Upper lobe of left lung (tissue), 4 donors: ENCODE measurements around the gene NAPB.

Experiments used
- EP300 ChIP-seq, 4 donors: sonication (generic); formaldehyde crosslinking; IDR thresholded peaks; one replicate each; pipeline ENCODE4 v1.5.1; 2017; ENCODE audit warnings: antibody characterized with exemption in 4 of 4, control low read depth in 2 of 4
- POLR2A ChIP-seq, 4 donors: fragments of 450-650 bp; IDR thresholded peaks; one replicate each; pipeline ENCODE4 v1.5.1; 2016 to 2017; ENCODE audit warnings: antibody characterized with exemption in 4 of 4, mild to moderate bottlenecking in 2 of 4
- POLR2AphosphoS5 ChIP-seq, 2 donors: sonication (generic); formaldehyde crosslinking; IDR thresholded peaks; one replicate each; pipeline ENCODE4 v1.5.1; 2017; ENCODE audit warnings: antibody characterized with exemption in 2 of 2
- TF ChIP-seq, protein P1 (sequence below), 6 experiments: fragments of 450-650 bp in 4 of 6; fragments of 200-600 bp in 2 of 6; sonication (generic) in 2 of 6; IDR thresholded peaks; one replicate each; pipeline ENCODE4 v1.5.1; 2016 to 2019; ENCODE audit warnings: antibody characterized with exemption in 6 of 6

DNA sequence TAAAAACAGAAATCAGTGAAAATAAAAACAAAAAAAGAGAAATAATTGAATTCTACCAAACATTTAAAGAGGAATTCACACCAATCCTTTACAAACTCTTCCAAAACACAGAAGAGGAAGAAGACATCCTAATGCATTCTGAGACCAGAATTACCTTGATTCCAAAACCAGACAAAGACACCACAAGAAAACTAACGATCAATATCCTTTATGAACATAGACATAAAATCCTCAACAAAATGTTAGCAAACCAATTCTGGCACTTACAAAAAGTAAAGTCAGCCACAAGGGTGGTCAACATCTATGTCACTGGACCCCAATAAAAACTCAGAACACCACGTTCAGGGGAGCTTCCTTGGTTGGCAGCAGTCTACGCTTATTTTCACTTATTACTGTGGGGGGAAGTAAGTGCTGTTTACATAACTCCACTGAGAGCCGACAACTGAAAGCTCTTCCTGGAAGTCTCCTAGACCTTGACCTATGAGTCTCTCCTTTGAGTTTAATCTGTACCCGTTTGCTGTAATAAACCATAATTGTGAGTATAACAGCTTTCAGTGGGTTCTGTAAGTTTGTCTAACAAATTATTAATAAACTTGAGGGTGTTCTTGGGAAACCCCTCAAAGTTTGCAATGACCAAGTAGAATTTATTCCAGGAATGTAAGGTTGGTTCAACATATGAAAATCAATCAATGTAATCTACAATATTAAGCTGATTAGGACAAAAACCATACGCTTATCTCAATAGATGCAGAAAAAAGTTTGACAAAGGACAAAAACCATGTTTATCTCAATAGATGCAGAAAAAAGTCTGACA, 34.8 kb downstream of the NAPB start:
- TF ChIP-seq, protein P1, sequence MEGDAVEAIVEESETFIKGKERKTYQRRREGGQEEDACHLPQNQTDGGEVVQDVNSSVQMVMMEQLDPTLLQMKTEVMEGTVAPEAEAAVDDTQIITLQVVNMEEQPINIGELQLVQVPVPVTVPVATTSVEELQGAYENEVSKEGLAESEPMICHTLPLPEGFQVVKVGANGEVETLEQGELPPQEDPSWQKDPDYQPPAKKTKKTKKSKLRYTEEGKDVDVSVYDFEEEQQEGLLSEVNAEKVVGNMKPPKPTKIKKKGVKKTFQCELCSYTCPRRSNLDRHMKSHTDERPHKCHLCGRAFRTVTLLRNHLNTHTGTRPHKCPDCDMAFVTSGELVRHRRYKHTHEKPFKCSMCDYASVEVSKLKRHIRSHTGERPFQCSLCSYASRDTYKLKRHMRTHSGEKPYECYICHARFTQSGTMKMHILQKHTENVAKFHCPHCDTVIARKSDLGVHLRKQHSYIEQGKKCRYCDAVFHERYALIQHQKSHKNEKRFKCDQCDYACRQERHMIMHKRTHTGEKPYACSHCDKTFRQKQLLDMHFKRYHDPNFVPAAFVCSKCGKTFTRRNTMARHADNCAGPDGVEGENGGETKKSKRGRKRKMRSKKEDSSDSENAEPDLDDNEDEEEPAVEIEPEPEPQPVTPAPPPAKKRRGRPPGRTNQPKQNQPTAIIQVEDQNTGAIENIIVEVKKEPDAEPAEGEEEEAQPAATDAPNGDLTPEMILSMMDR (IDR thresholded peaks at IDR 0.05), result no peak
- TF ChIP-seq EP300 (IDR thresholded peaks at IDR 0.05) (no peak), POLR2A (IDR thresholded peaks at IDR 0.05) (no peak), POLR2AphosphoS5 (IDR thresholded peaks at IDR 0.05) (no peak)
